ENCODE data around the gene RHOBTB3. TPM values are rescaled to one million over a fixed set of nuclear protein-coding genes. Genes with fewer than 3 reads are reported as not detected.

RHOBTB3 gene
- total RNA-seq, 4 donors from 2014 or later: 55.6 to 216 (median 135) TPM

- H3K4me3 ChIP-seq: no peak overlapping the region
- 0 to 13% methylated on average over 2 to 3 of the region's 4 CpGs for WGBS, 2 donors (ENCODE audit: low coverage in 1 of 2)
- TF ChIP-seq POLR2A (IDR thresholded peaks at IDR 0.05) (no peak), CTCF (IDR thresholded peaks at IDR 0.05) (peak; percentile 78 to 90 (median 88)), POLR2AphosphoS5 (IDR thresholded peaks at IDR 0.05) (no peak), EP300 (IDR thresholded peaks at IDR 0.05) (no peak)
- peak; percentile 92 for ATAC-seq
- no peaks in the 10 kb centered on the region for H3K27me3 ChIP-seq
- H3K27ac ChIP-seq: peak overlapping the region in 3 of 4 donors; percentile 52 to 64 (median 55)
- H3K9me3 ChIP-seq: no peaks in the 10 kb centered on the region
- peaks cover 0 to 29% (median 4%) of the 10 kb centered on the region in 3 donors for H3K4me1 ChIP-seq
- peaks cover 0 to 24% of the 10 kb centered on the region in 2 donors for H3K36me3 ChIP-seq
Measured at GRCh38 chr5:95781101-95781583, 50.0 kb downstream of the RHOBTB3 start.

GRCh38 chr5:95782181-95782580 is 51.0 kb downstream of the RHOBTB3 start:
- ATAC-seq: no peak
- no peaks in the 10 kb centered on the region for H3K27me3 ChIP-seq
- H3K4me1 ChIP-seq: peaks cover 0 to 29% (median 4%) of the 10 kb centered on the region in 3 donors
- peaks cover 0 to 26% of the 10 kb centered on the region in 2 donors for H3K36me3 ChIP-seq
- 75 to 85% methylated on average over 2 to 4 of the region's 4 CpGs for WGBS, 2 donors (ENCODE audit: low coverage in 1 of 2)
- H3K27ac ChIP-seq: no peak overlapping the region
- TF ChIP-seq CTCF (IDR thresholded peaks at IDR 0.05) (no peak), POLR2AphosphoS5 (IDR thresholded peaks at IDR 0.05) (no peak), EP300 (IDR thresholded peaks at IDR 0.05) (no peak), POLR2A (IDR thresholded peaks at IDR 0.05) (no peak)
- no peaks in the 10 kb centered on the region for H3K9me3 ChIP-seq
- H3K4me3 ChIP-seq: no peak overlapping the region

DNA sequence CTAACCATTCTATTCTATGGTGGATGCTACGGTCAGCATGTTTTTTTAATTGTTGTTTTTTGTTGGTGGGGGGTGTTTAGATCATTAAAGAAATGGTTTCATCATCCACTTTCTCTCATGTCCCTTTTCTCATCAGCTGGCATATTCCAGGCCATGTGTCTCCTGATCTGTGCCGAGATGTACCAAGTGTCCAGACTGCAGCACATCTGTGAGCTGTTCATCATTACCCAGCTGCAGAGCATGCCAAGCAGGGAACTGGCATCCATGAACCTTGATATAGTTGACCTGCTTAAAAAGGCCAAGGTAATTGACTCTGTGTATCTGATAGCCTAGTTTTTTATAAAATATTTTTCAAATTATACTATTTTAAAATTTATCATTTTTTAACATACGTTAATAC is 52.5 kb downstream of the RHOBTB3 start:
- Histone ChIP-seq H3K27me3 (no peaks in the 10 kb centered on the region), H3K9me3 (no peaks in the 10 kb centered on the region), H3K4me1 (peaks cover 0 to 27% (median 4%) of the 10 kb centered on the region in 3 donors), H3K4me3 (no peak overlapping the region), H3K27ac (no peak overlapping the region), H3K36me3 (peaks cover 0 to 40% of the 10 kb centered on the region in 2 donors)
- no peak for ATAC-seq
- 89 to 97% methylated on average over 3 of the region's 3 CpGs for WGBS, 2 donors (ENCODE audit: low coverage in 1 of 2)
- TF ChIP-seq EP300 (IDR thresholded peaks at IDR 0.05) (no peak), CTCF (IDR thresholded peaks at IDR 0.05) (no peak), POLR2A (IDR thresholded peaks at IDR 0.05) (no peak), POLR2AphosphoS5 (IDR thresholded peaks at IDR 0.05) (no peak)

- no peak for ATAC-seq
- 82 to 93% methylated on average over 7 to 9 of the region's 9 CpGs for WGBS, 2 donors (ENCODE audit: low coverage in 1 of 2)
Measured at GRCh38 chr5:95784514-95785302, 53.6 kb downstream of the RHOBTB3 start.

More at GRCh38 chr5:95784514-95785302, 53.6 kb downstream of the RHOBTB3 start:
- Histone ChIP-seq H3K4me3 (no peak overlapping the region), H3K36me3 (peaks cover 0 to 46% of the 10 kb centered on the region in 2 donors), H3K27ac (no peak overlapping the region), H3K4me1 (peaks cover 0 to 18% (median 4%) of the 10 kb centered on the region in 3 donors), H3K9me3 (no peaks in the 10 kb centered on the region), H3K27me3 (no peaks in the 10 kb centered on the region)
- TF ChIP-seq CTCF (IDR thresholded peaks at IDR 0.05) (no peak), EP300 (IDR thresholded peaks at IDR 0.05) (no peak)
